ENCODE measurements around the gene RASAL2. TPM values are rescaled to one million over a fixed set of nuclear protein-coding genes. Genes with fewer than 3 reads are reported as not detected.

Gene RASAL2
- total and polyA plus RNA-seq, 2 of the 13 experiments (the other 11 are each of a cell fraction or from before 2014, with no cell fraction given): 5.4 to 5.9 TPM

DNA sequence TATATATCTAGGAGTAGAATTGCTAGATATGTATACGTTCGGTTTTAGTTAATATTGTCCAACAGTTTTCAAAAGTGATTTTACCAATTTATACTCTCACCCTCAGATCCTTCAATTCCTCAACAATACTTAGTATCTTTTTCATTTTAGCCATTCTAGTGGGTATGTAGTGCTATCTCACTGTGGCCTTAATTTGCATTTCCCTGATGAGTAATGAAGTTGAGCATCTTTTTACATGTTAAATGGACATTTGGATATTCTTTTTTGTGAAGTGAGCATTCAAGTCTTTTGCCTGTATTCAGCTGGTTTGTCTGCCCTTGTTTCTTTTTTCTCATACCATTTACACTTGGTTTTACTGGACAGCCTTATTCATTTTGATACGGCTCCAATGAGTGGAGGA, 172.2 kb downstream of the RASAL2 start:
- intact Hi-C loops (cut with micrococcal nuclease; ENCODE audit: unreplicated experiment): no loop called here
- H3K27ac ChIP-seq (ENCODE audit: extremely low read length, insufficient read depth, low read length): no peak overlapping the region
- H3K4me2 ChIP-seq (ENCODE audit: low read depth, low read length): no peak overlapping the region
- no TSS peak for BruUV-seq (replicated peaks)
- no peak overlapping the region for H3K9ac ChIP-seq (ENCODE audit: insufficient read depth, low read depth, low read length)
- H3K4me3 ChIP-seq (replicated peaks in 1 of 3; ENCODE audit: insufficient read depth in 1 of 3, low read depth in 2 of 3, low read length in 3 of 3): no peak overlapping the region
- H2AFZ ChIP-seq (ENCODE audit: low read length): no peak overlapping the region
- 97% methylated on average over 3 of the region's 3 CpGs for WGBS (ENCODE audit: low lambda C conversion rate)
- H3K4me1 ChIP-seq (ENCODE audit: insufficient read depth, low read length): peaks cover 21% of the 10 kb centered on the region
- no peaks in the 10 kb centered on the region for H4K20me1 ChIP-seq (ENCODE audit: insufficient read depth, low read length)
- ChIA-PET CTCF (ENCODE audit: low intra/inter-chr PET ratio, low total read pairs) (no interaction called here), POLR2A (no interaction called here)
- in situ Hi-C loops (cut with HindIII; ENCODE audit: extremely low pct_ligation_motif_present, low pct_unique_long_range_greater_than_20kb): no loop called here
- H3K27me3 ChIP-seq (ENCODE audit: control insufficient read depth in 1 of 2, insufficient read depth in 2 of 2, low read length in 2 of 2): no peaks in the 10 kb centered on the region
- TF ChIP-seq TBP (CRISPR knock-in tag; IDR thresholded peaks at IDR 0.05): no peak
- TF ChIP-seq ZNF841 (CRISPR knock-in tag; IDR thresholded peaks at IDR 0.05; ENCODE audit: borderline replicate concordance): no peak
- TF ChIP-seq MYC (CRISPR knock-in tag; IDR thresholded peaks at IDR 0.05; ENCODE audit: borderline replicate concordance): no peak
- TF ChIP-seq ZNF143 (CRISPR knock-in tag; IDR thresholded peaks at IDR 0.05): no peak
- TF ChIP-seq SSRP1 (CRISPR knock-in tag; IDR thresholded peaks at IDR 0.05): no peak
- no peak for TF ChIP-seq GFI1 (CRISPR knock-in tag; IDR thresholded peaks at IDR 0.05; ENCODE audit: borderline replicate concordance)
- TF ChIP-seq MLLT10 (CRISPR knock-in tag; IDR thresholded peaks at IDR 0.05): no peak
- TF ChIP-seq, protein P1, sequence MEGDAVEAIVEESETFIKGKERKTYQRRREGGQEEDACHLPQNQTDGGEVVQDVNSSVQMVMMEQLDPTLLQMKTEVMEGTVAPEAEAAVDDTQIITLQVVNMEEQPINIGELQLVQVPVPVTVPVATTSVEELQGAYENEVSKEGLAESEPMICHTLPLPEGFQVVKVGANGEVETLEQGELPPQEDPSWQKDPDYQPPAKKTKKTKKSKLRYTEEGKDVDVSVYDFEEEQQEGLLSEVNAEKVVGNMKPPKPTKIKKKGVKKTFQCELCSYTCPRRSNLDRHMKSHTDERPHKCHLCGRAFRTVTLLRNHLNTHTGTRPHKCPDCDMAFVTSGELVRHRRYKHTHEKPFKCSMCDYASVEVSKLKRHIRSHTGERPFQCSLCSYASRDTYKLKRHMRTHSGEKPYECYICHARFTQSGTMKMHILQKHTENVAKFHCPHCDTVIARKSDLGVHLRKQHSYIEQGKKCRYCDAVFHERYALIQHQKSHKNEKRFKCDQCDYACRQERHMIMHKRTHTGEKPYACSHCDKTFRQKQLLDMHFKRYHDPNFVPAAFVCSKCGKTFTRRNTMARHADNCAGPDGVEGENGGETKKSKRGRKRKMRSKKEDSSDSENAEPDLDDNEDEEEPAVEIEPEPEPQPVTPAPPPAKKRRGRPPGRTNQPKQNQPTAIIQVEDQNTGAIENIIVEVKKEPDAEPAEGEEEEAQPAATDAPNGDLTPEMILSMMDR (CRISPR knock-in tag; IDR thresholded peaks at IDR 0.05): no peak
- no peak for TF ChIP-seq MAFK (conservative IDR thresholded peaks at IDR 0.05 in 1 of 2, IDR thresholded peaks at IDR 0.05 in 1 of 2; ENCODE audit: low read length in 2 of 2)
- TF ChIP-seq NCOA5 (CRISPR knock-in tag; IDR thresholded peaks at IDR 0.05): no peak
- no peak for FAIRE-seq
- H3K36me3 ChIP-seq (replicated peaks in 1 of 2; ENCODE audit: control insufficient read depth in 1 of 2, insufficient read depth in 2 of 2, low read length in 2 of 2): no peaks in the 10 kb centered on the region
- DNase-seq (ENCODE audit: low spot score): no peak
- H3K9me3 ChIP-seq (ENCODE audit: low read length): no peaks in the 10 kb centered on the region
- H3K79me2 ChIP-seq (ENCODE audit: insufficient read depth, low read length): no peaks in the 10 kb centered on the region
- ATAC-seq: no peak

Measured in HepG2 (cell line).